Fibroblast of the conjunctiva (primary cell): ENCODE data around the gene PRUNE2.
"Not testable (repeated sequence)": the region's sequence is repeated elsewhere in the genome, so short reads cannot be mapped to it uniquely, and the experiment has no call there.

Experiments
- DNase-seq: peaks from one replicate; pipeline ENCODE4 v3.0.0-alpha.2; 2010; ENCODE audit warnings: low read depth

PRUNE2 gene

DNA sequence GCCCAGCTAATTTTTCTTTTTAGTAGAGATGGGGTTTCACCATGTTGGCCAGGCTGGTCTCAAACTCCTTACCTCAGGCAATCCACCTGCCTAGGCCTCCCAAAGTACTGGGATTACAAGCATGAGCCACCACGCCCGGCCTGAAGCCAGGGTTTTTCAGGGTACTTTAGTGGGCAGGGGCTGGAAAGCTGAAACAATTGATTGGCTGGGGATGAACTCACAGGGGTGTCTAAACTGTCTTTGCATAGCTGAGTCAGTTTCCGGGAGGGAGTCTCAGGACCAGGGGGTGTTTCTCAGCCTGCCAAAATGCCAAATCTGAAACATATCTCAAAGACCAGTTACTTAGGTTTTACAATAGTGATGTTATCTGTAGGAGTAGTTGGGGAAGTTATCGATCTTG is 46.1 kb downstream of the PRUNE2 start:
- DNase-seq = no peak

- not testable (repeated sequence) for DNase-seq
Measured at GRCh38 chr9:76858248-76858647, 47.7 kb downstream of the PRUNE2 start.

GRCh38 chr9:76856016-76856415 is 49.9 kb downstream of the PRUNE2 start:
- no peak for DNase-seq

DNA sequence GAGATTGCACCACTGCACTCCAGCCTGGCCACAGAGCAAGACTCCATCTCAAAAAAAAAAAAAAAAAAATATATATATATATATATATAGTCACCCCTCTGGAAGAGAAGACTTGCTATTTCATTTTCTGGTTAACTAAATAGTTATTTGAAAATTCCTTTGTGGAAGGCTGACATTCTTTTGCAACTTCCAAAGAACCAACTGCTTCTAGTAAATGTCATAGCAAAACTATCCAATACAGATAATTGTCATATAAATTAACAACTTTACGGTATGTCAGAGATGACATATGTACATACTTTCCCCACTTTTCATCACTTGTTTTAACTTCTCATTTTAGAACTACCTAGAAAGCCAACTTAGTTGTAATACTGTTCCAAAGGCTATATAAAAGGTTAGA is 50.9 kb downstream of the PRUNE2 start:
- DNase-seq = no peak

- no peak for DNase-seq
Measured at GRCh38 chr9:76852026-76852425, 53.9 kb downstream of the PRUNE2 start.

GRCh38 chr9:76846297-76846696 is 59.6 kb downstream of the PRUNE2 start:
- no peak for DNase-seq

GRCh38 chr9:76845254-76845653 is 60.7 kb downstream of the PRUNE2 start:
- DNase-seq = no peak

GRCh38 chr9:76835571-76836283 is 70.2 kb downstream of the PRUNE2 start:
- peak; percentile 90 for DNase-seq

GRCh38 chr9:76828447-76828846 is 77.5 kb downstream of the PRUNE2 start:
- no peak for DNase-seq

GRCh38 chr9:76827296-76828080 is 78.4 kb downstream of the PRUNE2 start:
- DNase-seq = no peak

DNA sequence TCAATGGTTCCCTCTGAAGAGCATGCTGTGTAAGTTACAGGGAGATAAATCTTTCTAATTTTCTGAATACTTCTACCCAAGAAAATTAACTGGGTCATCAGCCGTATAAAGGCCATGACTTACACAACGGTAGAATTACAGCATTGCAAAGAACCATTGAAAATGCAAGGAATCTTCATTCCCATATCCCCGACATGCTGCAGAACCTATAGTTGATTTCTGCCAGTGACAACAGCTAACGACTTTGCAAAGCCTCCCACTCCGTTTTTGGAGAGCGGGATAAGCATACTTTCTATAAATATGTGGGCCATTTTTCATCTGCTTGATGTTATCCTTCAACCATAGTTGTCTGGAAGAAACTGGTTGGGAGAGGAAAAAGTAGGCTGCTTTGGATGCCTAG is 85.5 kb downstream of the PRUNE2 start:
- DNase-seq = no peak

DNA sequence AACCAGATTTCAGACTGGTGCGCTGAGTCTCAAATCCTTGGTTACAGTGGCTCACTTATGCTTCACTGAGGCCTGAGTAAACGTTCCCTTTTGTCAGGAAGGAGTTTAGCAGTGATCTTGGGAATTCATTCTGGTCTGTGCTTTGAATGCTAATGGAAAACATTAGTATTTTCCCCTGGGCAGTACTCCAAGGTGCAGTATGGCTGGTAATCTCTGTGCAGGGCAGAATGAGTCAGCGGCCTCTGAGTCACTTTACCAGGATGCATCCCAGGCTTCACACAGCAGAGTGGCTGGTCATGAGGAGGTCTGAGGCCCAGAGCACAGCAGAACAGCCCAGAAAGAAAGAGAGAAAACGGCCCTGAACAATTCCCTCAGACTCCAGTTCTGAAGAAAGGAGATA is 87.6 kb downstream of the PRUNE2 start:
- DNase-seq = peak; percentile 96

DNA sequence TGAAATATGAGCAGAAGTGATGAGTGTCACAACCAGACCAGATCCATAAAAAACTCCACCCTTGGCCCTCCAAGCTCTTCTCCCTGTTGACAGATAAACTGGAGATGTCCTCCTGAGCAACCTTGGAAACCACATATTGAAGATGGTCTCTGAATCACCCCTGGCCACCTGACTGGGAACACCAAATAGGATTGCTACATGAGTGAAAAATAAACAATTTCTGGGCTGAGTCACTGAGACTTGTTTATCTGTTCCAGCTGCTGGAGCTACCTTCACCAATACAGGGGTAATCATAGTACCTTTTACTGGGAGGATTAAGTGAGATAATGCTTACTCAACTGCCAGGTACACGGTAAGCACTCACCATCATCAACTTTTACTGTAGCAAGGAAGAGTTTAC is 88.4 kb downstream of the PRUNE2 start:
- peak; percentile 60 for DNase-seq

DNA sequence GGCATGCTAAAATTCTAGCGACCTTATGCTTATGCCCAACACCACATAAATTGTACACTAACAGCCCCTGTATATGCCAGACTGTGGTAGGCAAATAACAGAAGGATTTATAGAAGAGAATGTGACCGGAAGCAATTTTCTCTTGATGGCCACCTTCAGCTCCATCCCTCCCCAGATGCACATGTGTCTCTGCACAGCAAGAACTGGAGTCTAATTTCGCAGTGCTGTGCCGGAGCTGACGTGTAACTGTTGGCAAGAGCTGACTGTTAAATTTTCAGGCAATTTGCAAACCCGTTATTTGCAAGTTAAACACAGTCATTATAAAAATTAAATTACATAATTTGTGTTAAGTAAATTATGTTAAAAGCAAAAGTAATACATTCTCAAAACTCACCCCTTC is 93.3 kb downstream of the PRUNE2 start:
- no peak for DNase-seq

- peak; percentile 68 for DNase-seq
Measured at GRCh38 chr9:76810377-76810957, 95.4 kb downstream of the PRUNE2 start.

GRCh38 chr9:76808636-76809035 is 97.3 kb downstream of the PRUNE2 start:
- DNase-seq = no peak

GRCh38 chr9:76803762-76804161 is 102.2 kb downstream of the PRUNE2 start:
- no peak for DNase-seq

GRCh38 chr9:76803083-76803482 is 102.8 kb downstream of the PRUNE2 start:
- no peak for DNase-seq

DNA sequence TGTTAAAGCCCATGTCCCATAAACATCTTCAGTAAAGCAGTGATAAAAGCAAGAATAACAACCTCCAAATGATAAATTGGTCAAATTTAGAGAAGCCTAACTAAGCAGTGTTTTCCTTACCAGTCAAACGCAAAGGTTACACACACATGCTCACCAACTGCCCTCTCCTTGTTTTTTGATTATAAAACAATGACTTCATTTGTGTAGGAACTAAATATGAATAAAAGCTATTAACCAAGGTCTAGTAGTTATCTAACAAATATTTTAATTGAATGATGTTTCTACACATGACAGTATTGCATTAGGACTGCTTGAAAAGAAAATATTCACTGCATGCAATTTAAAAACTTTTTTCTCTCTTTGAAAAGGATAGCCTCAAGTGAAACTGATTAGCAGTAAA is 105.0 kb downstream of the PRUNE2 start:
- no peak for DNase-seq

DNA sequence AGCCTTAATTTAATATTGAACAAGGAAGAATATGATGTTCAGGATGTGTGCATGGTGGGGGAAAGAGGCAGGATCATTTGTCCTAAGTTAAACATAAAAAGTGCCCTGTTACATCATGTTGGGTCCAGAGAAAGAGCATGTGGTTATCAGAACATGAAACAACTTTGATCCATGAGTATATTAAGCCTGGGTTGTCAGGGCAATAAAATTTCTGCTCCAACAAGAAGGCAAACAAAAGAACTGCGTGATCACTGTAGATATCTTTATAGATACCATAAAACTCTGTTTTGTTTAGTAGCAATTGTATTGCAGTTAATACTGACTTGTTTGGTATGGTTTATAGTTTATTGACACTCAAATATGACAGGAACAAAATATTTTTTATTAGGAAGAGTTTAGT is 106.4 kb downstream of the PRUNE2 start:
- DNase-seq = no peak

DNA sequence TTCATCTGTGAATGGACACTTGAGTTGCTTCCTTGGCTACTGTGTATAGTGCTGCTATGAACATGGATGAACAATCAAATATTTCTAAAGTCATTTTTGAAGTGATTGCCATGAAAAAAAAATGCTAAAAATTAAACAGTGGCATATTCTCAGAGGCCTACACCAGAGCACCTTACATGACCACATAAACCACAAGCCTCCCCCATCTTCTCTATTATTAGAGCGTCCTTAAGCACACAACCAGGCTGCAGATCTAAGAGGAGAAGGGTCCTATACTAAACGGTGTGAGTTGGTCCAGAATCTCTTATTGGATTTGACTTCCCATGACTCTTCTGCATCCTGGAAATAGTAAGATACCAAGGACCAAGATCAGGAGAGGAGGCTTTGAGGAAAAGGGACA is 107.4 kb downstream of the PRUNE2 start:
- DNase-seq = no peak

GRCh38 chr9:76796296-76796695 is 109.6 kb downstream of the PRUNE2 start:
- DNase-seq = no peak

- DNase-seq = no peak
Measured at GRCh38 chr9:76793784-76794431, 112.0 kb downstream of the PRUNE2 start.
